ENCODE results near the gene TMEM97. TPM values are rescaled to one million over a fixed set of nuclear protein-coding genes. Genes with fewer than 3 reads are reported as not detected.

TMEM97 gene
- total and polyA plus RNA-seq, 9 of the 15 experiments (the other 6 are each of a cell fraction or from before 2014, with no cell fraction given) = 34.6 to 121 (median 76.0) TPM

GRCh38 chr17:28270055-28270454 is 48.9 kb upstream of the TMEM97 start (continued):
- TF ChIP-seq L3MBTL2 (IDR thresholded peaks at IDR 0.05) = peak; percentile 30; the same call in 1 of the 2 replicates
- TF ChIP-seq, protein P1, sequence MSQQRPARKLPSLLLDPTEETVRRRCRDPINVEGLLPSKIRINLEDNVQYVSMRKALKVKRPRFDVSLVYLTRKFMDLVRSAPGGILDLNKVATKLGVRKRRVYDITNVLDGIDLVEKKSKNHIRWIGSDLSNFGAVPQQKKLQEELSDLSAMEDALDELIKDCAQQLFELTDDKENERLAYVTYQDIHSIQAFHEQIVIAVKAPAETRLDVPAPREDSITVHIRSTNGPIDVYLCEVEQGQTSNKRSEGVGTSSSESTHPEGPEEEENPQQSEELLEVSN (IDR thresholded peaks at IDR 0.05; ENCODE audit: borderline replicate concordance in 1 of 2, extremely low read depth in 1 of 2, insufficient read depth in 1 of 2, insufficient read length in 1 of 2, low read depth in 1 of 2, low read length in 1 of 2, poor library complexity in 1 of 2, severe bottlenecking in 1 of 2) = peak in 1 of 2 experiments; percentile 39

DNA sequence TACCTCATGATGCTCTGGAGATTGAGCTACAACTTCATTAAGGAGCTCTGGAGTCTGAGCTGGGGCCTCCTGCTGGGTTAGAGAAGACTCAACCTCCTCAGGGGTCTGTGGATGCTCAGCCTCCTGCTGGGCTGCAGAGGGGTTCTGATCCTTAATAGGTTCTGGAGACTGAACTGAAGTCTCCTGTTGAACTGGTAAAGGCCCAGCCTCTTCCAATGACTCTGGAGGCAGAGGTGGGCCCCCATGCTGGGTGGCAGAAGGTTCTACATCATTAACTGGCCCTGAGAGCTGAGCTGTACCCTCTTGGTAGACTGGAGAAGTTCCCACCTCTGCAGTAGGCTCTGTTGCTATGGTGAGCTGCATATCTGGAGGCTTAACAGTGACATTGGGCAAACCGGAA is 48.1 kb upstream of the TMEM97 start:
- in situ Hi-C loops (cut with MboI) (no loop called here), intact Hi-C loops (cut with micrococcal nuclease) (no loop called here)
- Histone ChIP-seq H2AFZ (ENCODE audit: low read depth, low read length) (no peak overlapping the region), H3K9me3 (replicated peaks; ENCODE audit: control insufficient read depth, insufficient read depth, low read depth, low read length) (peaks cover 20% of the 10 kb centered on the region), H3K4me2 (ENCODE audit: insufficient read depth, low read length) (no peak overlapping the region), H4K20me1 (replicated peaks; ENCODE audit: control insufficient read depth, insufficient read depth, low read length) (no peaks in the 10 kb centered on the region), H3K9me1 (ENCODE audit: control insufficient read depth, insufficient read depth, low read length) (no peaks in the 10 kb centered on the region), H3K27me3 (ENCODE audit: control insufficient read depth in 2 of 2, insufficient read depth in 2 of 2, low read length in 2 of 2) (no peaks in the 10 kb centered on the region; a peak in 2 of 5 replicates), H3K9ac (ENCODE audit: insufficient read depth in 1 of 2, low read depth in 2 of 2, low read length in 2 of 2) (no peak overlapping the region), H3K4me1 (replicated peaks in 1 of 2; ENCODE audit: control insufficient read depth in 2 of 2, insufficient read depth in 2 of 2, low read length in 2 of 2) (peaks cover 9 to 11% of the 10 kb centered on the region in 2 experiments; a peak in 4 of 5 replicates), H3K79me2 (ENCODE audit: control insufficient read depth, insufficient read depth, low read length) (no peaks in the 10 kb centered on the region), H3K27ac (ENCODE audit: extremely low read depth, low read depth, low read length) (no peak overlapping the region), H3K4me3 (no peak overlapping the region), H3K36me3 (ENCODE audit: control insufficient read depth, insufficient read depth, low read length) (no peaks in the 10 kb centered on the region)
- FAIRE-seq = no peak
- ChIA-PET CTCF (ENCODE audit: low intra/inter-chr PET ratio) (no interaction called here), POLR2A (interaction anchor here (0.6 to 2.1 kb wide), 4 partner anchors 10 to 216 kb away, joined by 3 to 7 read pairs (median 5); no protein-coding TSS in a partner anchor)
- 13% methylated on average over 1 of the region's 1 CpG for WGBS (ENCODE audit: insufficient coverage, low coverage, missing lambda C conversion rate)
- DNase-seq (ENCODE audit: extremely low read depth in 1 of 4, low spot score in 3 of 4) = no peak
- ATAC-seq = no peak
- no TSS peak for BruUV-seq (replicated peaks)
- TF ChIP-seq, protein P2, sequence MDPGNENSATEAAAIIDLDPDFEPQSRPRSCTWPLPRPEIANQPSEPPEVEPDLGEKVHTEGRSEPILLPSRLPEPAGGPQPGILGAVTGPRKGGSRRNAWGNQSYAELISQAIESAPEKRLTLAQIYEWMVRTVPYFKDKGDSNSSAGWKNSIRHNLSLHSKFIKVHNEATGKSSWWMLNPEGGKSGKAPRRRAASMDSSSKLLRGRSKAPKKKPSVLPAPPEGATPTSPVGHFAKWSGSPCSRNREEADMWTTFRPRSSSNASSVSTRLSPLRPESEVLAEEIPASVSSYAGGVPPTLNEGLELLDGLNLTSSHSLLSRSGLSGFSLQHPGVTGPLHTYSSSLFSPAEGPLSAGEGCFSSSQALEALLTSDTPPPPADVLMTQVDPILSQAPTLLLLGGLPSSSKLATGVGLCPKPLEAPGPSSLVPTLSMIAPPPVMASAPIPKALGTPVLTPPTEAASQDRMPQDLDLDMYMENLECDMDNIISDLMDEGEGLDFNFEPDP (CRISPR knock-in tag; IDR thresholded peaks at IDR 0.05) = no peak
- no peak for TF ChIP-seq RBM14 (IDR thresholded peaks at IDR 0.05; ENCODE audit: borderline replicate concordance, insufficient read depth, low read depth, low read length)
- TF ChIP-seq E2F1 (CRISPR knock-in tag; IDR thresholded peaks at IDR 0.05) = no peak
- no peak for TF ChIP-seq MBD1 (CRISPR knock-in tag; IDR thresholded peaks at IDR 0.05)

Measured in K562 (cell line).